ENCODE results near the gene CCL14.

CCL14 gene

GRCh38 chr17:35978346-35978745, 8.2 kb downstream of the CCL14 start:
- H3K4me3 ChIP-seq, result no peak overlapping the region
- in situ Hi-C loops (cut with MboI; ENCODE audit: low sequenced_read_pairs), result loop anchor here (10.0 kb wide), 1 partner anchor 506 kb away; the partner anchor contains the start of gene ZNHIT3
- no peaks in the 10 kb centered on the region for H3K27me3 ChIP-seq (ENCODE audit: low read depth)
- no peaks in the 10 kb centered on the region for H3K4me1 ChIP-seq
- no peaks in the 10 kb centered on the region for H3K36me3 ChIP-seq (replicated peaks)
- H3K9me3 ChIP-seq, result no peaks in the 10 kb centered on the region
- DNase-seq (ENCODE audit: low spot score in 2 of 2), result no peak

GRCh38 chr17:35977509-35977908, 9.0 kb downstream of the CCL14 start:
- H3K27me3 ChIP-seq (ENCODE audit: low read depth), result no peaks in the 10 kb centered on the region
- no peak for DNase-seq (ENCODE audit: low spot score in 2 of 2)
- H3K4me3 ChIP-seq, result no peak overlapping the region
- H3K4me1 ChIP-seq, result no peaks in the 10 kb centered on the region
- no peaks in the 10 kb centered on the region for H3K9me3 ChIP-seq
- no peaks in the 10 kb centered on the region for H3K36me3 ChIP-seq (replicated peaks)
- in situ Hi-C loops (cut with MboI; ENCODE audit: low sequenced_read_pairs), result loop anchor here (10.0 kb wide), 1 partner anchor 507 kb away; the partner anchor contains the start of gene ZNHIT3

GRCh38 chr17:35973333-35974260, 12.9 kb downstream of the CCL14 start:
- H3K27me3 ChIP-seq (ENCODE audit: low read depth), result no peaks in the 10 kb centered on the region
- in situ Hi-C loops (cut with MboI; ENCODE audit: low sequenced_read_pairs), result loop anchor here (5.0 to 10.0 kb wide), 2 partner anchors 174 to 511 kb away; partner anchors contain the start of gene ZNHIT3
- H3K4me1 ChIP-seq, result no peaks in the 10 kb centered on the region
- no peaks in the 10 kb centered on the region for H3K36me3 ChIP-seq (replicated peaks)
- no peaks in the 10 kb centered on the region for H3K9me3 ChIP-seq
- DNase-seq (ENCODE audit: low spot score in 2 of 2), result no peak
- no peak overlapping the region for H3K4me3 ChIP-seq

GRCh38 chr17:35972945-35973332, 13.6 kb downstream of the CCL14 start:
- H3K27me3 ChIP-seq (ENCODE audit: low read depth), result no peaks in the 10 kb centered on the region
- H3K9me3 ChIP-seq, result no peaks in the 10 kb centered on the region
- H3K36me3 ChIP-seq (replicated peaks), result no peaks in the 10 kb centered on the region
- no peak overlapping the region for H3K4me3 ChIP-seq
- in situ Hi-C loops (cut with MboI; ENCODE audit: low sequenced_read_pairs), result loop anchor here (5.0 to 10.0 kb wide), 2 partner anchors 174 to 512 kb away; partner anchors contain the start of gene ZNHIT3
- H3K4me1 ChIP-seq, result no peaks in the 10 kb centered on the region
- DNase-seq (ENCODE audit: low spot score in 2 of 2), result no peak

GRCh38 chr17:35972535-35972934, 14.0 kb downstream of the CCL14 start:
- H3K9me3 ChIP-seq, result no peaks in the 10 kb centered on the region
- DNase-seq (ENCODE audit: low spot score in 2 of 2), result no peak
- no peak overlapping the region for H3K4me3 ChIP-seq
- in situ Hi-C loops (cut with MboI; ENCODE audit: low sequenced_read_pairs), result loop anchor here (5.0 to 10.0 kb wide), 2 partner anchors 175 to 512 kb away; partner anchors contain the start of gene ZNHIT3
- H3K36me3 ChIP-seq (replicated peaks), result no peaks in the 10 kb centered on the region
- no peaks in the 10 kb centered on the region for H3K27me3 ChIP-seq (ENCODE audit: low read depth)
- H3K4me1 ChIP-seq, result no peaks in the 10 kb centered on the region

- Histone ChIP-seq H3K36me3 (replicated peaks) (no peaks in the 10 kb centered on the region), H3K4me3 (no peak overlapping the region), H3K4me1 (no peaks in the 10 kb centered on the region), H3K9me3 (no peaks in the 10 kb centered on the region), H3K27me3 (ENCODE audit: low read depth) (no peaks in the 10 kb centered on the region)
- in situ Hi-C loops (cut with MboI; ENCODE audit: low sequenced_read_pairs), result loop anchor here (5.0 to 10.0 kb wide), 2 partner anchors 175 to 513 kb away; partner anchors contain the start of gene ZNHIT3
- no peak for DNase-seq (ENCODE audit: low spot score in 2 of 2)
These were observed 14.5 kb downstream of the CCL14 start for GRCh38 chr17:35972066-35972465.

GRCh38 chr17:35969558-35970380, 16.8 kb downstream of the CCL14 start:
- in situ Hi-C loops (cut with MboI; ENCODE audit: low sequenced_read_pairs), result loop anchor here (5.0 to 10.0 kb wide), 2 partner anchors 178 to 515 kb away; partner anchors contain the start of gene ZNHIT3
- no peak overlapping the region for H3K4me3 ChIP-seq
- no peaks in the 10 kb centered on the region for H3K9me3 ChIP-seq
- no peaks in the 10 kb centered on the region for H3K4me1 ChIP-seq
- no peaks in the 10 kb centered on the region for H3K27me3 ChIP-seq (ENCODE audit: low read depth)
- peak; percentile 68 to 87 for DNase-seq (ENCODE audit: low spot score in 2 of 2)
- no peaks in the 10 kb centered on the region for H3K36me3 ChIP-seq (replicated peaks)

GRCh38 chr17:35968520-35969054, 17.9 kb downstream of the CCL14 start:
- Histone ChIP-seq H3K4me1 (no peaks in the 10 kb centered on the region), H3K9me3 (no peaks in the 10 kb centered on the region), H3K36me3 (replicated peaks) (no peaks in the 10 kb centered on the region), H3K27me3 (ENCODE audit: low read depth) (peaks cover 3% of the 10 kb centered on the region; the same call in 1 of the 2 replicates), H3K4me3 (no peak overlapping the region)
- in situ Hi-C loops (cut with MboI; ENCODE audit: low sequenced_read_pairs), result no loop called here
- DNase-seq (ENCODE audit: low spot score in 2 of 2), result no peak

GRCh38 chr17:35965272-35965671, 21.3 kb downstream of the CCL14 start:
- Histone ChIP-seq H3K36me3 (replicated peaks) (no peaks in the 10 kb centered on the region), H3K4me1 (no peaks in the 10 kb centered on the region), H3K27me3 (ENCODE audit: low read depth) (peaks cover 5% of the 10 kb centered on the region; the same call in 1 of the 2 replicates), H3K9me3 (no peaks in the 10 kb centered on the region), H3K4me3 (no peak overlapping the region)
- in situ Hi-C loops (cut with MboI; ENCODE audit: low sequenced_read_pairs), result no loop called here
- DNase-seq (ENCODE audit: low spot score in 2 of 2), result no peak

GRCh38 chr17:35963663-35964062, 22.9 kb downstream of the CCL14 start:
- H3K36me3 ChIP-seq (replicated peaks), result no peaks in the 10 kb centered on the region
- in situ Hi-C loops (cut with MboI; ENCODE audit: low sequenced_read_pairs), result no loop called here
- no peak overlapping the region for H3K4me3 ChIP-seq
- no peak for DNase-seq (ENCODE audit: low spot score in 2 of 2)
- peaks cover 10% of the 10 kb centered on the region; the same call in 1 of the 2 replicates for H3K27me3 ChIP-seq (ENCODE audit: low read depth)
- H3K4me1 ChIP-seq, result no peaks in the 10 kb centered on the region
- H3K9me3 ChIP-seq, result no peaks in the 10 kb centered on the region

GRCh38 chr17:35953720-35954119, 32.8 kb downstream of the CCL14 start:
- no peaks in the 10 kb centered on the region for H3K36me3 ChIP-seq (replicated peaks)
- DNase-seq (ENCODE audit: low spot score in 2 of 2), result no peak
- H3K4me3 ChIP-seq, result no peak overlapping the region
- in situ Hi-C loops (cut with MboI; ENCODE audit: low sequenced_read_pairs), result no loop called here
- no peaks in the 10 kb centered on the region for H3K4me1 ChIP-seq
- H3K27me3 ChIP-seq (ENCODE audit: low read depth), result 0 out of 2 replicates have a peak, but pooled peaks cover 2% of the 10 kb centered on the region
- H3K9me3 ChIP-seq, result no peaks in the 10 kb centered on the region

- no peak for DNase-seq (ENCODE audit: low spot score in 2 of 2)
- Histone ChIP-seq H3K27me3 (ENCODE audit: low read depth) (no peaks in the 10 kb centered on the region), H3K4me3 (no peak overlapping the region), H3K9me3 (no peaks in the 10 kb centered on the region), H3K36me3 (replicated peaks) (no peaks in the 10 kb centered on the region), H3K4me1 (no peaks in the 10 kb centered on the region)
- in situ Hi-C loops (cut with MboI; ENCODE audit: low sequenced_read_pairs), result no loop called here
These were observed 37.1 kb downstream of the CCL14 start for GRCh38 chr17:35949401-35949800.

GRCh38 chr17:35948092-35948491, 38.4 kb downstream of the CCL14 start:
- no peaks in the 10 kb centered on the region for H3K27me3 ChIP-seq (ENCODE audit: low read depth)
- in situ Hi-C loops (cut with MboI; ENCODE audit: low sequenced_read_pairs), result no loop called here
- H3K4me1 ChIP-seq, result no peaks in the 10 kb centered on the region
- DNase-seq (ENCODE audit: low spot score in 2 of 2), result no peak
- no peaks in the 10 kb centered on the region for H3K36me3 ChIP-seq (replicated peaks)
- no peak overlapping the region for H3K4me3 ChIP-seq
- no peaks in the 10 kb centered on the region for H3K9me3 ChIP-seq
